GM19467 (cell line): Measurements from ENCODE around the gene KRT12.
"Not testable (repeated sequence)": the region's sequence is repeated elsewhere in the genome, so short reads cannot be mapped to it uniquely, and the experiment has no call there.

Experiments used
- ATAC-seq: cut with Tn5 transposase; IDR thresholded peaks from one replicate; pipeline ENCODE4 v1.9.1; 2021; ENCODE audit warnings: mild to moderate bottlenecking, moderate library complexity; ENCODE audit not compliant: unreplicated experiment

KRT12 gene

DNA sequence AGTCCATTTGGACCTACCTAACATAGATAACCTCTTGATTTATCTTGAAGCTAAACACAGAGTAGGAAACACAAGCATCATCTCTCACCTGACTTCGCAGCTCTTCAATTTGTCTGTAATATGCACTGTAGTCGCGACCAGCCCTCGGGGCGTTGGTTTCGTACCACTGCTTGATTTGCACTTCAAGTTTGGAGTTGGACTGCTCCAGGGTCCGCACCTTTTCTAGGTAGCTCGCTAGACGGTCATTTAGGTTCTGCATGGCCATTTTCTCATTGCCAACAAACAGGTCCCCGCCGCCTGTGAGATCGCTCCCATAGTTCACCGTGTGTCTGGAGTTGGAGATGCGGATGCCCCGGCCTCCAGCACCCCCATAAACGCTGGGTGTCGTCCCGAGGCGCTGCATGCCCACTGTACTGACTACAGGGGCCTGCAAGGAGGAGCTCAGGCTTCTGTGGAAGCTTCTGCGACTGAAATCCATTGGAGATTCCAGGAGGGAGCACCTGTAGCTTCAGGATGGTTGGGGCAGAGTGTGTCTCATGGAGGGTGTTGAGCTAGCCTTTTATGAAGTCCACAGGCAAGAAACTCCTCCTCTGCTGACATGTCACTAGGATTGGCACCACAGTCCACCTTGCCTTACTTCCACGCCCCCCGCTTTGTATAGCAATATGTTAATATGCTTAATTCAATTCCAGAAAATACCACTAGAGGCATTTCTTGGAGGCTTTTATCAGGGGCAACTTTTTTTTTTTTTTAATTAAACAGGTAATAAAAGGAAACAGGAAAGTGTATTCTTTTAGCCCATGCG lies 17.9 kb upstream of the KRT12 start, which contains the start of gene KRT20:
TSS of gene KRT20 (minus strand) at position 535 of the 805 bp plus-strand sequence. CDS start at position 478, 57 bp downstream.
- no peak for ATAC-seq

DNA sequence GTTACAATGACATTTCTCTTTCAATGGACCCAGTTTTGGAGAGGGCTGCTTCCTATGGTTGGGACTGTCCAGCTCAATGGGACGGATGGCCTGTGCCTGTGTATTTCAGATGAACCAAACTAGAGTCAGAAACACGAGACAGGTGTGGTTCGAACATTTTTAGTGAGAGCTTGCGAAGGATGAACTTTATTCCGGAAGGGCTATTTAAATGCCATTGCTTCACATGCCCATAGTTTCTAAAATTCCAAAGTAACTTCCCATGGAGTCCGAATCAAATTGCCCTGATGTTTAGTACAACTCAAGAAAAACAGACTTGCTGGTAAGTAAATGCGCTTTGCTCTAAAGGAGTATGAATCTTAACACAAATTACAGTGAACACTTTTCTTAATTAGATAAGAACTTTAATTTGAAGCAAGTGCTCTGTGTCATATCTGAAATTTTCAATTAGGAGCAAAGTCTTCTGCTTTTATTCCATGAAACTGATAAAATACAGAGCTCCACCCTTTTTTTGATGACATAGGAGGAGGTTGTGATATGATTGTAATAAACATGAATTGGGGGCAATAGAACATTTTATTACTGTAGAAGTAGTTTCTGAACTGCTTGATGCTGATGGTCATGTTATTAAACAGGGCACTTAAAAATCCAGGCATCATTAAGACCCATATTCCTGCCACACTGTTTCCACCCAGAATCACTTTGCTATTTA lies 16.8 kb upstream of the KRT12 start:
- no peak for ATAC-seq

DNA sequence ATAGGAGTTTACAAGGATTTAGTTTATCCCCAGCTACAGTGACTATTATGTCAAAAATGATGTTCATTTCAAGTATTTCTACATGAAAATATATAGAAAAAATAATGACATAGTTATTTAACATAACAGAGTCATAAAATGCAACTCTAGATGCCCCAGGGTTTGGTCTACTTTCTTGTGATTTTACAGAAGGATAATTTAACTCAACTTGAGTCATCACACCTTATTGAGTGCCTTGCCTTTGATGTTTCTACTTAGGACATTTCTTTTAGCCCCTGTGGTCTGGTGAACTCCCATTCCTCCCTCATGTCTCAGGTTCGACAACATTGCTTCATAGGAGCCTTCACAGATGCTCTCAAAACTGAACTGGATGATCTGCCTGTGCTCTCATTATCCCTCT lies 16.0 kb upstream of the KRT12 start:
- no peak for ATAC-seq

DNA sequence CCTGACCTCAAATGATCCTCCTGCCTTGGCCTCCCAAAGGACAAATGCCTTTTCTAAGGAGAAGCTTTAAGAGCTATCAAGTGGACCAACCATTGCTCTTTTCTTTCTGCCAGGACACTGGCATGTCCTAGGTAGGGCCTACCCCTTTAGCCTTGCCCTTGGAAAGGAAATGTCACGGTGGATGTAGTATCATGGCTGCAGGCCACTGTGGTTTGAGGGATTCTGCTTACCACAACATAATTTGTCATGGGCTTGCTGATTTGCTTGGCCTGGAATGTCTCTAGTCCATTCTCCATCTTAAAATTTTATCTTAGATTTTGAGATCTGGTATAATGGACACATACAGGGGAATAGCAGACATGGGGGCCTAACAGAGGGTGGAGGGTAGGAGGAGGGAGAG lies 12.0 kb upstream of the KRT12 start:
- ATAC-seq, result no peak

DNA sequence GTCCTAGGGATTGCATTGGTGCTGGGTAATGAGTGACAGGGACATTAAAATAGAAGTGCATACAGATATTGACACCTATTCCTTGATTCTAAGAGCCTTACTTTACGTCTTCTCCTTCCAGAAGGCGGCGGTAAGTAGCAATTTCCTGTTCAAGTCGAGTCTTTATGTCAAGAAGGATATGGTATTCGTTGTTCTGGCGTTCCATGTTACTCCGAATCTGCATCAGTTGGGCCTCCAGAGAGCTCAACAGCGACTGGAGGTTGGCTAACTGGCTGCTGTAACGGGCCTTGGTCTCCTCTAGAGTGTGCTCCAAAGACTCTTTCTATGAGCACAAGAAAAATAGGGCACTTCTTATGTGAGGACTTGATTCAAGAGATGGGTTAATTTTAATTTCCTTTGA lies 11.0 kb upstream of the KRT12 start:
- no peak for ATAC-seq

DNA sequence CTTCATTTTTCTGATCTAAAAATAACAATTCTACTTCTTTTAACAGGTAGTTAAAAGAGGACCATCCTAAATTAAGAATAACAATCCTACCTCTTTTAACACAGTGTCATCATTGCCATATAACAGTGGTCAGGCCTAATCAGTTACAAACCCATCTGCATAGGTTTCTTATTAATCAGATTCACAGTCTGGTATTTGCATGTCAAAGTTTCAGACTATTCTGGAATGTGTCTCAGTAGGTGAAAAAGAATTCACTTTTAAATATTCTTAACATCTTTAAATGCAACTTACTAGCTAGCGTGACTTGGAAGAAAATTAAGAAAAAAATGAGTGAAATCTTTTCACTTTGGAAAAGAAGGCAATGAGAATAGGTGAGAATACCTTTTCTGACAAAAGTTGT lies 6.8 kb upstream of the KRT12 start:
- ATAC-seq, result no peak

DNA sequence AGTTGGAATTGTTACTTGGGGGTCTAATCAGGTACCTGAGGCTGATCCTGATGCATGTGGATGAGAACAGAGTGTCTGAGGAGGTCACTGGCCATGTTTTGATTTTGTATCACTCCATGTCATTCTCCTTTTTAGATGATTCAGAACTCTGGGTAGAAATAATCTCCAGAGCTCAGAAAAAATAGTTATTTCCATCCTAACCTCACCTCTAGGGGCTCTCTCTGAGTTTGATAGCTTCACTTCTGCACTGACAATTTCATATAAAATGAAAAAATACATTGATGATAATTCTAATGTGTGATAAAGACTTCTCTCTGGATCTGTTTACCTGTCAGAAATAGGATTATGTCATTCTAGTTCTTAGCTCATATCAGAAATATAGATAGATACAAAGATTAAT lies 6.2 kb upstream of the KRT12 start:
- ATAC-seq, result no peak

DNA sequence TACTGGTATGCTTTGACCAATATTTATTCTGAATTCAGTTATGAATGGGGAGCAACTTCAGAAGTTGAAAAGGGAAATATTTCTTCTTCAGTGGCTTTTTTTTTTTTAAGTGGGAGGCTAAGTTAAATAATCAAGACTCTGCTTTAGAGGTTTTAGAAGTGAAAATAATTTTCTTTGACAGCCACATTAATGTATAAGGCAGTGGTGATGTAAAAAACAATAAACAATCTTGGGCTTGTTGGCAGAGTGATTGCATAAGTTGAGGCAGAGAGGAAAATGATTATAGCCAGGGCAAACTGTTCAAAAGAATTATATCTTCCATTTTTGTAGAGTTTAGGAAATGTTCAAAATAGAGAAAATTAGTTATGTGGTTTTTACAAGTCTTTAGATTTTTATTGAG lies 5.4 kb upstream of the KRT12 start:
- ATAC-seq, result no peak

DNA sequence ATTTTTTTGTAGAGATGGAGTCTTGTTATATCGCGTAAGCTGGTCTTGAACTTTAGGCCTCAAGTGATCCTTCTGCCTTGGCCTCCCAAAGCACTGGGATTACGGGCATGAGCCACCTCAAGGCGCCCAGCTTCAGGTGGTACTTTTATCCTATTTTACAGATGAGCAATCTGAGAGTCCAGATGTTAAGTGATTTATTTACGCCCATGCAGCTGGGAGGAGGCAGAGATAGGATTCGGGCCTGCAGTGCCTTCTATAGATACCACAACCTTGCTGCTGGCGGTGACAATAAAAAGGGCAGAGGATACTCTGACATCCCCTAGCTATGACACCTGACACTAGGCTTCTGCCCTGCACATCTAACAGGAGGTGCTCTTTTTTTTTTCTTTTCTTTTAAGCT lies 4.3 kb upstream of the KRT12 start:
- ATAC-seq, result no peak

DNA sequence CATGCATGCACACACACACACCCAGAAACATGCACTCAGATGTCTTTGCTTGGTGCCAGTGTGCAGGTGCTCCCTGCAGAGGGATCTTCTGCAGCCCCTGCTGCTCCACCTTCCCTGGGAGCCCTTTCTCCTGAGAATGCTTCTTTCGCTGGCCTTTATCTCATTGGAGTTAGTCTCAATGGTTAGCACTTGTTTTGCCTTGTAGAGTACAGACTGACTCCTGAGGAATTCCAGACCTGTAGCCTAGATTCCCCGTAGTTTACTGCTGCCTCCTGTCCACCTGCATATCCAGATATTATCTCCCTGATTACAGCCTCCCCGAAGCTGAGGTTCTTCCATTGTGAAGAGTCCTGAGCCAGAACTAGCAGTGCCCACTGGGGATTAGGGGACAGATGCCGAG lies 3.1 kb upstream of the KRT12 start:
- no peak for ATAC-seq

DNA sequence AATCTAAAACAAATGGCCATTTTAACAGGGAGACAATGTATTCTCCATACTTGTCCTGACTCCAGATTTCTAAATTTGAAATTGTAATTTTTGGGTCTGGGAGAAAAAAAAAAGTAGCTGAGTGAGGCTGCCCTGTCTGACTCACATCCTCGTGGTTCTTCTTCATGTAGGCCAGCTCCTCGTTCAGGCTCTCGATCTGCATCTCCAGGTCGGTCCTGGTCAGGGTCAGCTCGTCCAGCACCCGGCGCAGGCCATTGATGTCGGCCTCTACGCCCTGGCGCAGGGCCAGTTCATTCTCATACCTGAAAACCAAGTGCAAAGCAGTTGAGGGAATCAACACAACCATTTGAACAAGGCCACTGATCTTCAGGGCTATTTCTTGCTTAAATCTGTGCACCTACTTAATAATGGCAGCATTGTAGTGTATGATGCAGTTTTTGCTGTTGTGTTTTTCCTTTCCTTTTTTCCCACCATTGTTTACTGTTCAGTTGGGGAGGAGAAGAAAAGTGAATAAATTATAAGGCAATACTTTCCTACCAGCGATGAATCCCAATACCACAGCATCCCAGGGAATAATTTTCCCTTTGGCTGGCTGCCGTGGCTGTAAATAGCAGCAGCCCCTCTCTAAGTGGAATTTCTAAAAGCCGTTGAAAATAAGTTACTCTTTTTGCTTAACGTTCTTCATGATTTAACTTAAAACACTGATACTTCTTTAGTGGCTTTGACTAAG lies 2.2 kb downstream of the KRT12 start:
- no peak for ATAC-seq

DNA sequence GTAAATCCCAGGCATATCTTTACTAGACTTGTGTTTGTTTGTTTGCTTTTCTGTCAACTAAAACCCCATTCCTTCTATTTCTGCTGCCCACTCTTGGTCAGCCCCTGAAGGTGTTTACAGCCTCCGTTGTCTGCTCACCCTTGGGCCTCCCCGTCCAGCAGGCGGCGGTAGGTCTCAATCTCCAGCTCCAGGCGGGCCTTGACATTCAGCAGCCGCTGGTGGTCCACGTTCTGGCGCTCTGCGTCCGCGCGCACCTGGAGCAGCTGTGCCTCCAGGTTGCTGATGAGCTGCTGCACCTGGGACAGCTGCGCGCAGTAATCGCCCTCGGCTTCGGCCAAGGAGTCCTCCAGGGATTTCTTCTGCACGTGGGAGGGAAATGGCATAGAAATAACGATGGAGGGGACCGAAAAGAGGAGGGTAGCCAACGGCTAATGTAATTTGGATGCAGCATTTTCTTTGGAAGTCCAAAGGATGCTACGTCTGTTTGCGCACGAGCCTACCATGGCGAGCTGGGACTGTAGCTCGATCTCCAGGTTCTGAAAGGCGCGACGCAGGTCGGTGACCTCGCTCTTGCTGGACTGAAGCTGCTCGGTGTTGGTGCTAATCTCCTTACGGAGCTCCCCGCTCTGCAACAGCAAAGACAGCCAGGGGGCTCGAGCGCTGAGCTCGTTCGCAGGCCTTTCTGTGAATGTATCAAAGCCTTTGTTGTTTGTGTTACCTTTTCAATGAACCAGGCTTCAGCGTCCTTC lies 3.9 kb downstream of the KRT12 start:
- no peak for ATAC-seq

DNA sequence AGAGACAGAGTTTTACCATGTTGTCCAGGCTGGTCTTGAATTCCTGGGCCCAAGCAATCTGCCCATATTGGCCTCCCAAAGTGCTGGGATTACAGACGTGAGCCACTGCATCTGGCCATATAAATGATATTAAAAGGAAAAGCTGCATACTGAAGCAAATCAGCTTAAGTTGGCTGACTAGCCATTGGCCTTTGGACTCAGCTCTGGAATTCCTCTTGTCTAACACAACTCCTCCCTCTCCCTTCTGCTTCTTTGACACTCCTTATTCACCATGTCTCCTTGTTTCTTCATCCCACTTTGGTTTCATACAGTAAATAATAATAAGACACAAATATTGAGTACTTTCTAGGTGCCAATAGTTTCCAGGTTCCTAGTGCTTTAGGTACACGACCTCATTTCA lies 7.5 kb downstream of the KRT12 start:
- no peak for ATAC-seq

DNA sequence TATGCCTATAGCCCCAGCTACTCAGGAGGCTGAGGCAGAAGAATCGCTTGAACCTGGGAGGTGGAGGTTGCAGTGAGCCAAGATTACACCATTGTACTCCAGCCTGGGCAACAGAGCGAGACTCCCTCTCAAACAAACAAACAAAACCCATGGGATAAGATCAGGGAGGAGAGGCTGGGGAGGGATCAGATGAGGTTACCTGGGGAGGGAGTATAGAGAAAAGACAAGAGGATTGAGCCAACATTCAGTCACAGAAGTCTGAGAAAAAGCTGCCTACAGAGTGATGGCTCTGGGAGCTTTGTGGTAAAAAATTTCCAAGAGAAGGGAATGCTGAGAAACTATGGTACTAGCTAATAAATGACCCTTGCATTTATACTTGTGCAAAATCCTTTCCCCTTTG lies 8.4 kb downstream of the KRT12 start:
- not testable (repeated sequence) for ATAC-seq

DNA sequence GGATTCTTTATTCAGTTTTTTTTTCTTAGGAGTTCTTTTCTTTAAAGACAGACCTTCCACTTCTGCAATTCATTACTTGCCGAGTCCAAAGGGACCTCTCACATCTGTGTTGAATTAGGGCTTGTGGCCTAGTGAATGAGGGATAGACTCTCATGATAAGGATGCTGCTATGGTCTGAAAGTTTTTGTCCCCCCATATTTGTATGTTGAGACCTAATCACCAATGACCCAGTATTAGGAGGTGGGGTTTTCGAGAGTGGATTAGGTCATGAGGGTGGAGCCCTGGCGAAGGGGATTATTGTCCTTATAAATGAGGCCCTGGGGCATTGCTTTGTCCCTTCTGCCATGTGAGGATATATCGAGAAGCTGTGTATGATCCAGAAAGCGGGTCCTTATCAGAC lies 9.5 kb downstream of the KRT12 start:
- no peak for ATAC-seq

DNA sequence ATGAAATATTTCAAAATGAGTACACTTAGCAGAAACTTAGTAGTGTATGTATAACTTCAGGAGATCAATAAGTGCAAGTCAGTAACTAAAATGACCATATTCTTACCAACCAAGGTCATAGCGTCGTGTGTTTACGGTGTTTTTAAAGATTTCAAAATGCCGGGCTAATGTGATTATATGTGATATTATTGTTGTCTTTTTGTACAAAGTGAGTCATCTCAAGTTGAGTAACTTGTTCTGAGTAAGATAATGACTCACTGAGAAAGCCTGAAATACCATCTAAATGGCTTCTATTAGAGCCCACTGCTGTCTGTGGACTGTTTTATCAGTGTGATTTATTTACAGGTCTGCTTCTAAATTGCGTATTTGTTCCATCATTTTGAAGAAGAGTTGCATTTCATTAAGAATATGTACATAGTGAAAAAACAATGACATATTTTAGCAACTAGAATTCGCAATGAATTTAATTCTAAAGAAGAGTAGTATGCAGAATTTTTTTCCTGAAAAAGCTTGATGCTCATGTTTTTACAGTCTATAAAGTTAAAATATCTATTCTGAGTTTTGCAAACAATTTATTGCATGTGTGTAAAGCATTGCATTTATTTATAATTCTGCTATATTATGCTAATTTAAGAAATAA lies 12.7 kb downstream of the KRT12 start:
- no peak for ATAC-seq

DNA sequence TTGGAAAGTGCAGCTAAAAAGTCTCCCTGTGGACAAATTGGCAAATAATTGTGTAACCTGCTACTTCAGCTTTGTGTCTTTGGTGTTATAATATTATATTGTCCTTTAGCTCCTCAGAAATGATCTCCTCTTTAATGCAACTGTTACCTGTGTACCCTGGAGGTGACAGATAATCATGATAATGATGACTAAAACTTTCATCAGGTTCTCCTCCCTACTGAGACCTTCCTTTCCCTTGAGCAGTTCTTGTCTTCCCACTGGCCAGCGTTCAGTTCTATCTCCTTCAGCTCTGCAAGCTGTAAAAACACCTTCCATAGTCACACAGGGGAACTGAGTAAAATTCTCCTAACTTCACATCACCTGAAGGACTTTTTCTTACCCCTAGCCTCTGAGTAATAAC lies 14.7 kb downstream of the KRT12 start:
- ATAC-seq, result no peak

DNA sequence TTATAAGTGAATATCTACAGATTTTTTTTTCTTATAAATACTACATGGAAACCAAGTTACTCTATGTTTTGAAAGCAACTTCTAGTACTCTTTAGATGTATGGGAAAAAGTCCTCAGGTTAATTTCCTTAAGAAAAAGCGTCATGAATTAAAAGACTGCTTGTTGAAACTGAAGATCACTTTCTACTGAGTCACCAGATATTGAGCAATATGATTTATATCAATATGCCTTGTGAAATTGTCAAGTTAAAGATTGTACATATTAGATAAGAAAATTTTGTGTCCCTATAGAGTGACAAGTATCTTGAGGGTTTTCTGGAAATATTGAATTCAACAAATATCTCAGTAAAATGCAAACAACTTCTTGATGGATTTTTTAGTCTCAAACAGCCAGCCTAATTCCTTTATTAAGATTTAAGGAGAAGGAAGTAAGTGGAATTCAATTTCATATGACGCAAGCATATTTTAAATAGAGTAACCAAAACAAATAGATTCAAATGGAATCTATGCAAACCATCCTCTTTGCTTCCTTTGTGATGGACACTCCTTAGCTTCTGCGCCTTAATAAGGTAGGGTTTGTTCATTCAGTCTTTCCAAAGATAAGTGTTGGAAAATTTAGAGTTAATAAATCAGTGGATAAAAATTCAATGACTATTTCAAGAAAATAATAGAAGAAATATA lies 16.6 kb downstream of the KRT12 start:
- ATAC-seq, result no peak

DNA sequence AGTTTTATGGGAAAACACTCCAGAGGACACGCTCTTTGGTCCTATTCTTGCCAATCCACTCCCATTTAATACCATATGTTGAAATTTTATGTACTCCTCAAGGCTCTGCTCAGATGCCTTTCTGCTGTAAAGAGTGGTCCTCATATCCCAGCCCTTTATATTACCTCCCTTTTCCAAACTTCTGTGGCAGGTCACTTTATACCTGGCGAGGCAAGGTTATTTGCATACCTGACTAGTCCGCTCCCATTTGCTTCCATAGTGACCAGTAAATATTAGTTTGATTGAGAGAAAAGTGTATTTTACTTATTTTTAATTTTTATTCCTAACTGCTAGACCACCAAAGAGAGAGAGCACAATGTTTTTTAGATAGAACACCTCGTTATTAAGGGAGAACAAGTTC lies 17.3 kb downstream of the KRT12 start:
- ATAC-seq, result no peak

DNA sequence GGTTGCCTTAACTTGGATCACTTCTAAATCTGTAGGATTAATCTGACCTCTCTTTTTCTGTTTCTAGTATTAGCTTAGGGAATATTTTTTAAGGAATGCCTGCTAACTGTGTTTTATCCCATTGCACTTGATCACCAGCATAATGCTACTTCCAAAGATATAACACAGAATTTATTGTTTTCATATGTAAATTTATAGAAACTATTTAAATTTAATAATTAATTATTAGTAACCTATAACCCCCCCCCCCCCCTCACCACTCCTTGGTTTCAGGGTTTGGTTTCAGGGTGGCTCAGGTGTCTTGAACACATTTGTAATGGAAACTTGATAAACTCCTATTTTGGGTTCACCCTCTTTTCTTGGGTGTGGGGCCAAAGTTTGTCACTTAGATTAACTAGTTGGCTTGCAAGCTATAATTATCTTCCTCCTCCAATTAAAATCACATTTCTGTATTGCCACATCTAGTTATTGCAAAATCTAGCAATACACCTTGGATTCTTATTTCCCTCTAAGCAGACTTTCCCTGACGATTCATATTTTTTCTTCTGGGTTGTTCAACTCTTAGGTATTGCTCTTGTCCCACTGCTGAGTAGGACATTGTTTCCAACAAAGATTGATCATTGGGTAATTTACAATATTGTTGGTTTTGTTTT lies 18.3 kb downstream of the KRT12 start:
- ATAC-seq, result no peak
